ENCODE data around the gene NOS2.

Gene NOS2

GRCh38 chr17:27797390-27798091 lies 2.8 kb downstream of the NOS2 start:
- H3K9me3 ChIP-seq (ENCODE audit: low read length), result no peaks in the 10 kb centered on the region
- no peaks in the 10 kb centered on the region for H3K36me3 ChIP-seq (ENCODE audit: insufficient read depth, low read length)
- TF ChIP-seq EZH2 (IDR thresholded peaks at IDR 0.05; ENCODE audit: borderline replicate concordance, low read length) (no peak), CTCF (IDR thresholded peaks at IDR 0.05; ENCODE audit: low read length) (no peak)
- no peak overlapping the region for H2AFZ ChIP-seq (ENCODE audit: low read length)
- H3K4me2 ChIP-seq (ENCODE audit: low read length), result no peak overlapping the region
- no peaks in the 10 kb centered on the region for H3F3A ChIP-seq (ENCODE audit: insufficient read depth, low read length)
- H3K4me3 ChIP-seq (ENCODE audit: low read depth, low read length, poor library complexity, severe bottlenecking), result no peak overlapping the region
- no peaks in the 10 kb centered on the region for H4K20me1 ChIP-seq (ENCODE audit: insufficient read depth, low read length)
- H3K9me2 ChIP-seq (ENCODE audit: low read depth, low read length), result no peaks in the 10 kb centered on the region
- no peaks in the 10 kb centered on the region for H3K79me2 ChIP-seq (ENCODE audit: insufficient read depth, low read length)
- H3K27ac ChIP-seq (ENCODE audit: low read depth, low read length, poor library complexity, severe bottlenecking), result no peak overlapping the region
- no peaks in the 10 kb centered on the region for H3K27me3 ChIP-seq (ENCODE audit: insufficient read depth, low read length)
- no peak overlapping the region for H3K9ac ChIP-seq (ENCODE audit: low read length)
- H3K4me1 ChIP-seq (ENCODE audit: insufficient read depth, low read length, severe bottlenecking), result no peaks in the 10 kb centered on the region

- no peaks in the 10 kb centered on the region for H3F3A ChIP-seq (ENCODE audit: insufficient read depth, low read length)
- H3K4me2 ChIP-seq (ENCODE audit: low read length), result no peak overlapping the region
- H3K9ac ChIP-seq (ENCODE audit: low read length), result no peak overlapping the region
- H3K27me3 ChIP-seq (ENCODE audit: insufficient read depth, low read length), result no peaks in the 10 kb centered on the region
- H2AFZ ChIP-seq (ENCODE audit: low read length), result no peak overlapping the region
- TF ChIP-seq CTCF (IDR thresholded peaks at IDR 0.05; ENCODE audit: low read length) (no peak), EZH2 (IDR thresholded peaks at IDR 0.05; ENCODE audit: borderline replicate concordance, low read length) (no peak)
- H3K9me3 ChIP-seq (ENCODE audit: low read length), result no peaks in the 10 kb centered on the region
- no peaks in the 10 kb centered on the region for H3K36me3 ChIP-seq (ENCODE audit: insufficient read depth, low read length)
- H3K9me2 ChIP-seq (ENCODE audit: low read depth, low read length), result no peaks in the 10 kb centered on the region
- H3K4me1 ChIP-seq (ENCODE audit: insufficient read depth, low read length, severe bottlenecking), result no peaks in the 10 kb centered on the region
- H4K20me1 ChIP-seq (ENCODE audit: insufficient read depth, low read length), result no peaks in the 10 kb centered on the region
- no peak overlapping the region for H3K4me3 ChIP-seq (ENCODE audit: low read depth, low read length, poor library complexity, severe bottlenecking)
- no peaks in the 10 kb centered on the region for H3K79me2 ChIP-seq (ENCODE audit: insufficient read depth, low read length)
- no peak overlapping the region for H3K27ac ChIP-seq (ENCODE audit: low read depth, low read length, poor library complexity, severe bottlenecking)
Observed at GRCh38 chr17:27793906-27794569, 6.3 kb downstream of the NOS2 start.

- no peaks in the 10 kb centered on the region for H3K27me3 ChIP-seq (ENCODE audit: insufficient read depth, low read length)
- no peak overlapping the region for H3K9ac ChIP-seq (ENCODE audit: low read length)
- H3F3A ChIP-seq (ENCODE audit: insufficient read depth, low read length), result no peaks in the 10 kb centered on the region
- no peaks in the 10 kb centered on the region for H3K4me1 ChIP-seq (ENCODE audit: insufficient read depth, low read length, severe bottlenecking)
- H3K4me2 ChIP-seq (ENCODE audit: low read length), result no peak overlapping the region
- no peak overlapping the region for H3K4me3 ChIP-seq (ENCODE audit: low read depth, low read length, poor library complexity, severe bottlenecking)
- H3K36me3 ChIP-seq (ENCODE audit: insufficient read depth, low read length), result no peaks in the 10 kb centered on the region
- no peak overlapping the region for H3K27ac ChIP-seq (ENCODE audit: low read depth, low read length, poor library complexity, severe bottlenecking)
- no peak for TF ChIP-seq CTCF (IDR thresholded peaks at IDR 0.05; ENCODE audit: low read length)
- TF ChIP-seq EZH2 (IDR thresholded peaks at IDR 0.05; ENCODE audit: borderline replicate concordance, low read length), result no peak
- H2AFZ ChIP-seq (ENCODE audit: low read length), result no peak overlapping the region
- no peaks in the 10 kb centered on the region for H3K79me2 ChIP-seq (ENCODE audit: insufficient read depth, low read length)
- H3K9me2 ChIP-seq (ENCODE audit: low read depth, low read length), result no peaks in the 10 kb centered on the region
- no peaks in the 10 kb centered on the region for H4K20me1 ChIP-seq (ENCODE audit: insufficient read depth, low read length)
- H3K9me3 ChIP-seq (ENCODE audit: low read length), result no peaks in the 10 kb centered on the region
Observed at GRCh38 chr17:27793168-27793905, 7.0 kb downstream of the NOS2 start.
